Caco-2 (cell line): ENCODE measurements around the gene NEDD4L. TPM values are rescaled to one million over a fixed set of nuclear protein-coding genes. Genes with fewer than 3 reads are reported as not detected.

Experiments used
- BruUV-seq: library from RNA; stranded (reverse); fragments of 400-500 nt; replicated peaks from 2 replicates; lab custom pipeline; 2021; lab: Mats Ljungman, UMichigan
- CTCF ChIA-PET: fragments of 300-600 bp; sonication (Branson Sonifier 250); formaldehyde crosslinking; loops from one replicate; lab custom pipeline; 2022; ENCODE audit warnings: antibody characterized with exemption; lab: Charles Lee
- POLR2A ChIA-PET: fragments of 300-600 bp; sonication (Branson Sonifier 250); formaldehyde crosslinking; loops from one replicate; lab custom pipeline; 2022; ENCODE audit warnings: antibody characterized with exemption; lab: Charles Lee
- DNase-seq, 2 experiments: peaks; one replicate each; pipeline versions ENCODE4 v3.0.0 to v3.0.0-alpha.2; 2020 to 2022
- H3K27me3 ChIP-seq: replicated peaks from 2 replicates; pipeline ENCODE4 v1.6.0; 2011; ENCODE audit warnings: low read length; ENCODE audit not compliant: control insufficient read depth, insufficient read depth
- H3K36me3 ChIP-seq: 2 replicates; pipeline ENCODE4 v1.5.1; 2011; ENCODE audit warnings: low read length; ENCODE audit not compliant: control insufficient read depth, insufficient read depth
- H3K4me1 ChIP-seq: fragments of 250-450 bp; sonication (Bioruptor Pico); 2 replicates; pipeline ENCODE4 v1.5.1; 2020; ENCODE audit warnings: mild to moderate bottlenecking
- H3K4me3 ChIP-seq: 2 replicates; pipeline ENCODE4 v1.5.1; 2011; ENCODE audit warnings: low read depth, mild to moderate bottlenecking, control low read depth, low read length
- H3K9me3 ChIP-seq: fragments of 250-450 bp; sonication (Bioruptor Pico); 2 replicates; pipeline ENCODE4 v1.5.1; 2020; ENCODE audit warnings: mild to moderate bottlenecking, moderate library complexity
- H3K27ac Mint-ChIP-seq: one replicate; pipeline ENCODE4 v1.8.0; 2022; ENCODE audit warnings: mixed read lengths; ENCODE audit not compliant: unreplicated experiment
- H3K27me3 Mint-ChIP-seq: one replicate; pipeline ENCODE4 v1.8.0; 2022; ENCODE audit warnings: mixed read lengths; ENCODE audit not compliant: insufficient read depth, unreplicated experiment
- H3K36me3 Mint-ChIP-seq: one replicate; pipeline ENCODE4 v1.8.0; 2022; ENCODE audit warnings: mild to moderate bottlenecking, mixed read lengths; ENCODE audit not compliant: insufficient read depth, unreplicated experiment
- H3K4me1 Mint-ChIP-seq: one replicate; pipeline ENCODE4 v1.8.0; 2022; ENCODE audit warnings: low read depth, mixed read lengths; ENCODE audit not compliant: unreplicated experiment
- H3K4me3 Mint-ChIP-seq: one replicate; pipeline ENCODE4 v1.8.0; 2022; ENCODE audit warnings: mild to moderate bottlenecking, moderate library complexity, mixed read lengths; ENCODE audit not compliant: unreplicated experiment
- H3K9me3 Mint-ChIP-seq: one replicate; pipeline ENCODE4 v1.8.0; 2022; ENCODE audit warnings: mixed read lengths; ENCODE audit not compliant: unreplicated experiment
- CTCF ChIP-seq, 2 experiments: fragments of 200-600 bp in 1 of 2; IDR thresholded peaks; 1 replicate in 1 of 2; 2 replicates in 1 of 2; pipeline versions ENCODE4 v1.5.1 to v1.8.0; 2011 to 2022; ENCODE audit warnings: antibody characterized with exemption in 1 of 2, control low read depth in 1 of 2, inconsistent platforms in 1 of 2, low read depth in 1 of 2, low read length in 1 of 2, mild to moderate bottlenecking in 1 of 2, moderate library complexity in 1 of 2; ENCODE audit not compliant: insufficient read depth in 1 of 2, severe bottlenecking in 1 of 2, unreplicated experiment in 1 of 2
- intact Hi-C: fragments of 100-400 bp; cut with micrococcal nuclease; formaldehyde crosslinking; loops from one replicate; pipeline ENCODE4 v1.10.0; 2022; ENCODE audit not compliant: unreplicated experiment
- total RNA-seq: library from RNA; stranded (reverse); gene quantifications from 2 replicates; pipeline ENCODE4 v1.2.3, GENCODE V29; 2022

Gene NEDD4L
- total RNA-seq, 1 experiment from 2014 or later: 85.4 TPM

DNA sequence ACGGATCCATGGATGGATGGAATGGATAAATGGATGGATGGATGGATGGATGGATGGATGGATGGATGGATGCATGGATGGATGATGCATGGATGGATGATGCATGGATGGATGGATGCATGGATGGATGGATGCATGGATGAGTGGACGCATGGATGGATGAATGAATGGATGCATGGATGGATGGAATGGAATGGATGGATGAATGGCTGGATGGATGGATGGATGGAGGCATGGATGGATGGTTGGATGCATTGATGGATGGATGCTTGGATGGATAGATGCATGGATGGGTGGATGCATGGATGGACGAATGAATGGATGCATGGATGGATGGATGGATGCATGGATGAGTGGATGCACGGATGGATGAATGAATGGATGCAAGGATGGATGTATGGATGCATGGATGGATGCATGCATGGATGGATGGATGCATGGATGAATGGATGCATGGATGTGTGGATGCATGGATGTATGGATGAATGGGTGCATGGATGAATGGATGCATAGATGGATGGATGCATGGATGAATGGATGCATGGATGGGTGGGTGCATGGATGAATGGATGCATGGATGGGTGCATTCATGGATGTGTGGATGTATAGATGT, 375.7 kb downstream of the NEDD4L start:
- Mint-ChIP-seq H3K36me3 (no peaks in the 10 kb centered on the region), H3K27ac (no peak overlapping the region), H3K4me1 (peaks cover 4% of the 10 kb centered on the region), H3K27me3 (no peaks in the 10 kb centered on the region), H3K9me3 (no peaks in the 10 kb centered on the region), H3K4me3 (no peak overlapping the region)
- no peak for TF ChIP-seq CTCF (IDR thresholded peaks at IDR 0.05; ENCODE audit: insufficient read depth in 1 of 2, low read depth in 1 of 2, low read length in 1 of 2, severe bottlenecking in 1 of 2, unreplicated experiment in 1 of 2)
- BruUV-seq: no TSS peak
- peaks cover 14% of the 10 kb centered on the region for H3K4me1 ChIP-seq
- CTCF ChIA-PET: no interaction called here
- no peaks in the 10 kb centered on the region for H3K9me3 ChIP-seq
- no peak overlapping the region for H3K4me3 ChIP-seq
- no peaks in the 10 kb centered on the region for H3K36me3 ChIP-seq
- POLR2A ChIA-PET: no interaction called here
- intact Hi-C loops: no loop called here
- no peaks in the 10 kb centered on the region for H3K27me3 ChIP-seq
- no peak for DNase-seq

DNA sequence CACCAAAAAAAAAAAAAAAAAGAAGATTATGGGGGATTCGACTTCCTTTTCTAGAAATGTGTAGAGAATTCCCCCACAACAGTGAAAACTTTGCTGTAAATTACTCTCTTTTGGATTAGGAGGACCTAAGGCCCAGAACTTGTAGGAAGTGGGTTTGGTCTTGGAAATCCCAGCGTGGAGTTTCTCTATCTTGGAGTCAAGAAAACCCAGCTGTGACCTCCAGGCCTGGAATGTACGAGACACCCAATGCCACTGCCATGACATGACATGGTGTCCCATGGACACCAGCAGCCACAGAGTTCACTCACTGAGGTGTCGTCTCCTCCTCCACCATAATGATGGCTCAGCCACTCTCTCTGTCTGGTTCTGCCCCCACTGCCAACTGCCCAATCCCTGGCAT, 382.6 kb downstream of the NEDD4L start:
- POLR2A ChIA-PET: no interaction called here
- CTCF ChIA-PET: no interaction called here

GRCh38 chr18:58427321-58427720, 383.3 kb downstream of the NEDD4L start:
- ChIA-PET POLR2A (no interaction called here), CTCF (no interaction called here)
- H3K4me3 Mint-ChIP-seq: no peak overlapping the region
- no peaks in the 10 kb centered on the region for H3K36me3 ChIP-seq
- H3K4me1 Mint-ChIP-seq: peaks cover 16% of the 10 kb centered on the region
- no peak overlapping the region for H3K27ac Mint-ChIP-seq
- no peak for DNase-seq
- H3K27me3 ChIP-seq: no peaks in the 10 kb centered on the region
- H3K36me3 Mint-ChIP-seq: no peaks in the 10 kb centered on the region
- H3K9me3 Mint-ChIP-seq: no peaks in the 10 kb centered on the region
- H3K4me3 ChIP-seq: no peak overlapping the region
- intact Hi-C loops: no loop called here
- TF ChIP-seq CTCF (IDR thresholded peaks at IDR 0.05; ENCODE audit: insufficient read depth in 1 of 2, low read depth in 1 of 2, low read length in 1 of 2, severe bottlenecking in 1 of 2, unreplicated experiment in 1 of 2): no peak
- peaks cover 13% of the 10 kb centered on the region for H3K4me1 ChIP-seq
- no peaks in the 10 kb centered on the region for H3K27me3 Mint-ChIP-seq
- no TSS peak for BruUV-seq
- H3K9me3 ChIP-seq: no peaks in the 10 kb centered on the region

More for the DNA sequence above, 382.6 kb downstream of the NEDD4L start:
- DNase-seq: no peak
- no TSS peak for BruUV-seq
- no peaks in the 10 kb centered on the region for H3K9me3 ChIP-seq
- Mint-ChIP-seq H3K36me3 (no peaks in the 10 kb centered on the region), H3K27ac (no peak overlapping the region), H3K9me3 (no peaks in the 10 kb centered on the region), H3K4me1 (peaks cover 16% of the 10 kb centered on the region), H3K27me3 (no peaks in the 10 kb centered on the region), H3K4me3 (no peak overlapping the region)
- intact Hi-C loops: no loop called here
- no peak for TF ChIP-seq CTCF (IDR thresholded peaks at IDR 0.05; ENCODE audit: insufficient read depth in 1 of 2, low read depth in 1 of 2, low read length in 1 of 2, severe bottlenecking in 1 of 2, unreplicated experiment in 1 of 2)
- no peaks in the 10 kb centered on the region for H3K36me3 ChIP-seq
- no peaks in the 10 kb centered on the region for H3K27me3 ChIP-seq
- no peak overlapping the region for H3K4me3 ChIP-seq
- H3K4me1 ChIP-seq: peaks cover 13% of the 10 kb centered on the region
